GM18508 (cell line): ENCODE data around the gene CENPU.

Experiments
- ATAC-seq: cut with Tn5 transposase; IDR thresholded peaks from one replicate; pipeline ENCODE4 v1.9.1; 2021; ENCODE audit warnings: moderate number of reproducible peaks; ENCODE audit not compliant: insufficient read depth, unreplicated experiment

CENPU gene

GRCh38 chr4:184647266-184648053 is 86.4 kb downstream of the CENPU start:
- ATAC-seq = no peak

DNA sequence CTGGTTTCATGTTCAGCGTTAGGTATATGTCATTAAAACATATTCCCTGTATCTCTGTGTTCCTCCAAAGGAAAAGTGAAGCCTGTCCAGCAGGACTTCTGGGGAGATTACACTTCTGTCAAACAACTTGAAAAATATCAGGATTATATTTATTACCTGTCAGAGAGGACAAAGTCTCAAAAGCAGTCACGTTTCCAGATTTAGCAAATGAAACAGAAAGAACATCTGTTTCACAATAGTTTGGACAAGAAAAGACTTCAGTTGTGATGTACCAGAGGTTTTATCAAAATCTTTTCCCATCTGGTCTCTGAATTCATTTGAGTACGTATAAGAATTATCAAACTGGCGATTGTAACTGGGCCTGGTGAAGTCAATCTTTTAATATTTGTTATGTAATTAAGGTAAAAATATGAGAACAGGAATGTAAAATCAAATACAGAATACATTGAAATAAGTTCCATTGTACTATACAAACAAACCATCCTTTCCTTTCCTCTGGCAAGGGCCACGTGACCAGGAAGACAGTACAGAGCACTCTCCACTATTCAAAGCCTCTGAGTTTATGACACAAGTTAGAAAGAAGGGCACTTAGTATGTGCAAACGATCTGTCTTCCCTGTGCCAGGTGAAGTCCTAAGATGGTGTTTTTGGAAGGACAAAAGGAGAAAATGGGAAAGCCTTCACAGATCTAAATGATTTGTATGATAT is 87.8 kb downstream of the CENPU start:
- ATAC-seq = no peak

- ATAC-seq = no peak
These were observed 89.2 kb downstream of the CENPU start for GRCh38 chr4:184644553-184645307.
